ENCODE measurements around the gene ARID3A. TPM values are rescaled to one million over a fixed set of nuclear protein-coding genes. Genes with fewer than 3 reads are reported as not detected.

Gene ARID3A
- total and polyA plus RNA-seq, 2 of the 13 experiments (the other 11 are each of a cell fraction or from before 2014, with no cell fraction given) = 71.3 to 77.9 TPM

- intact Hi-C loops (cut with micrococcal nuclease; ENCODE audit: unreplicated experiment) (no loop called here), in situ Hi-C loops (cut with HindIII; ENCODE audit: extremely low pct_ligation_motif_present, low pct_unique_long_range_greater_than_20kb) (no loop called here)
- Histone ChIP-seq H3K36me3 (replicated peaks in 1 of 2; ENCODE audit: control insufficient read depth in 1 of 2, insufficient read depth in 2 of 2, low read length in 2 of 2) (peaks cover 15 to 18% of the 10 kb centered on the region in 2 experiments; a peak in 3 of 5 replicates), H3K4me3 (replicated peaks in 1 of 3; ENCODE audit: insufficient read depth in 1 of 3, low read depth in 2 of 3, low read length in 3 of 3) (no peak overlapping the region), H3K79me2 (ENCODE audit: insufficient read depth, low read length) (peaks cover 53% of the 10 kb centered on the region), H3K27me3 (ENCODE audit: control insufficient read depth in 1 of 2, insufficient read depth in 2 of 2, low read length in 2 of 2) (no peaks in the 10 kb centered on the region), H3K27ac (ENCODE audit: extremely low read length, insufficient read depth, low read length) (no peak overlapping the region), H2AFZ (ENCODE audit: low read length) (no peak overlapping the region), H4K20me1 (ENCODE audit: insufficient read depth, low read length) (peaks cover 27% of the 10 kb centered on the region), H3K9me3 (ENCODE audit: low read length) (no peaks in the 10 kb centered on the region), H3K4me1 (ENCODE audit: insufficient read depth, low read length) (peaks cover 36% of the 10 kb centered on the region), H3K4me2 (ENCODE audit: low read depth, low read length) (no peak overlapping the region), H3K9ac (ENCODE audit: insufficient read depth, low read depth, low read length) (no peak overlapping the region)
- DNase-seq (ENCODE audit: low spot score) (no peak), ATAC-seq (no peak), FAIRE-seq (no peak)
- 94% methylated on average over 9 of the region's 29 CpGs for WGBS (ENCODE audit: low lambda C conversion rate)
- CTCF ChIA-PET (ENCODE audit: low intra/inter-chr PET ratio, low total read pairs) = no interaction called here
- TF ChIP-seq AGO2 (optimal IDR thresholded peaks at IDR 0.05; ENCODE audit: low read depth, low read length) (peak; percentile 14), RBFOX2 (IDR thresholded peaks at IDR 0.05; ENCODE audit: low read depth, low read length) (peak; percentile 70), HHEX (CRISPR knock-in tag; IDR thresholded peaks at IDR 0.05) (no peak)
- no TSS peak for BruUV-seq (replicated peaks)
- POLR2A ChIA-PET = interaction anchor here (1.2 kb wide), 1 partner anchor 12 kb away, joined by 4 read pairs; no protein-coding TSS in a partner anchor
Measured at GRCh38 chr19:1015061-1015781, 89.4 kb downstream of the ARID3A start.

GRCh38 chr19:1015782-1016646 is 90.2 kb downstream of the ARID3A start:
- in situ Hi-C loops (cut with HindIII; ENCODE audit: extremely low pct_ligation_motif_present, low pct_unique_long_range_greater_than_20kb) = no loop called here
- Histone ChIP-seq H3K9ac (ENCODE audit: insufficient read depth, low read depth, low read length) (no peak overlapping the region), H3K27ac (ENCODE audit: extremely low read length, insufficient read depth, low read length) (no peak overlapping the region), H3K4me1 (ENCODE audit: insufficient read depth, low read length) (peaks cover 36% of the 10 kb centered on the region), H4K20me1 (ENCODE audit: insufficient read depth, low read length) (peaks cover 27% of the 10 kb centered on the region), H3K27me3 (ENCODE audit: control insufficient read depth in 1 of 2, insufficient read depth in 2 of 2, low read length in 2 of 2) (no peaks in the 10 kb centered on the region), H3K4me3 (replicated peaks in 1 of 3; ENCODE audit: insufficient read depth in 1 of 3, low read depth in 2 of 3, low read length in 3 of 3) (no peak overlapping the region), H3K4me2 (ENCODE audit: low read depth, low read length) (no peak overlapping the region), H3K79me2 (ENCODE audit: insufficient read depth, low read length) (peaks cover 58% of the 10 kb centered on the region), H3K9me3 (ENCODE audit: low read length) (no peaks in the 10 kb centered on the region), H3K36me3 (replicated peaks in 1 of 2; ENCODE audit: control insufficient read depth in 1 of 2, insufficient read depth in 2 of 2, low read length in 2 of 2) (peaks cover 14 to 18% of the 10 kb centered on the region in 2 experiments; a peak in 3 of 5 replicates), H2AFZ (ENCODE audit: low read length) (no peak overlapping the region)
- TF ChIP-seq ZBTB21 (CRISPR knock-in tag; IDR thresholded peaks at IDR 0.05) (no peak), HINFP (CRISPR knock-in tag; IDR thresholded peaks at IDR 0.05; ENCODE audit: low read depth) (no peak), AKAP8 (CRISPR knock-in tag; IDR thresholded peaks at IDR 0.05) (0 out of 2 replicates have a peak, but pooled peaks have one; percentile 2), AGO2 (optimal IDR thresholded peaks at IDR 0.05; ENCODE audit: low read depth, low read length) (peak; percentile 6), MAFK (conservative IDR thresholded peaks at IDR 0.05 in 1 of 2, IDR thresholded peaks at IDR 0.05 in 1 of 2; ENCODE audit: low read length in 2 of 2) (peak; percentile 64 to 80), MAFF (IDR thresholded peaks at IDR 0.05; ENCODE audit: low read depth, low read length) (peak; percentile 56; the same call in 1 of the 2 replicates)
- no TSS peak for BruUV-seq (replicated peaks)
- ChIA-PET POLR2A (interaction anchor here (1.2 kb wide), 1 partner anchor 11 kb away, joined by 4 read pairs; no protein-coding TSS in a partner anchor), CTCF (ENCODE audit: low intra/inter-chr PET ratio, low total read pairs) (no interaction called here)
- intact Hi-C loops (cut with micrococcal nuclease; ENCODE audit: unreplicated experiment) = no loop called here
- WGBS (ENCODE audit: low lambda C conversion rate) = 96% methylated on average over 19 of the region's 31 CpGs
- no peak for ATAC-seq
- no peak for DNase-seq (ENCODE audit: low spot score)
- no peak for FAIRE-seq

Data from HepG2 (cell line).